ENCODE measurements around the gene CAPN11.

DNA sequence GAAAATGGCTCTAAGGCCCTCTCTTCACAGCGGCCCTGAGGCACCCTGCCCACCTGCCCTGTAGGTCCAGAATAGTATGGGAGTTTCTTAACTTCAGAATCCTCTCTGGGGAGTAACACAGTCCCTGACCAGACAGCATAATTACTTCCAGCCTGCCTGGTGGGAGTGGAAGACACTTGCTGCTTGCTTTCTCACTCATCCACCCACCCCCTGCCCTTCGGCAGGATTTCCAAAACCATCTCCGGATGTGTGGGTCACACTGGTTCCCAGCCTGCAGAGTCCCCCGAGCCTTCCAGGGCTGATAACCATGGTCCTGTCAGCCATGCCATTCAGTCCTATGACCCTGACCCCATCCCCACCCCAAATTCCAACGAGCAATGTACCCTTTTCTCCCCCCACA lies 70.2 kb downstream of the CAPN11 start:
- TF ChIP-seq, protein P1, sequence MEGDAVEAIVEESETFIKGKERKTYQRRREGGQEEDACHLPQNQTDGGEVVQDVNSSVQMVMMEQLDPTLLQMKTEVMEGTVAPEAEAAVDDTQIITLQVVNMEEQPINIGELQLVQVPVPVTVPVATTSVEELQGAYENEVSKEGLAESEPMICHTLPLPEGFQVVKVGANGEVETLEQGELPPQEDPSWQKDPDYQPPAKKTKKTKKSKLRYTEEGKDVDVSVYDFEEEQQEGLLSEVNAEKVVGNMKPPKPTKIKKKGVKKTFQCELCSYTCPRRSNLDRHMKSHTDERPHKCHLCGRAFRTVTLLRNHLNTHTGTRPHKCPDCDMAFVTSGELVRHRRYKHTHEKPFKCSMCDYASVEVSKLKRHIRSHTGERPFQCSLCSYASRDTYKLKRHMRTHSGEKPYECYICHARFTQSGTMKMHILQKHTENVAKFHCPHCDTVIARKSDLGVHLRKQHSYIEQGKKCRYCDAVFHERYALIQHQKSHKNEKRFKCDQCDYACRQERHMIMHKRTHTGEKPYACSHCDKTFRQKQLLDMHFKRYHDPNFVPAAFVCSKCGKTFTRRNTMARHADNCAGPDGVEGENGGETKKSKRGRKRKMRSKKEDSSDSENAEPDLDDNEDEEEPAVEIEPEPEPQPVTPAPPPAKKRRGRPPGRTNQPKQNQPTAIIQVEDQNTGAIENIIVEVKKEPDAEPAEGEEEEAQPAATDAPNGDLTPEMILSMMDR (IDR thresholded peaks at IDR 0.05 in 4 of 5, conservative IDR thresholded peaks at IDR 0.05 in 1 of 5) = no peak
- no peak for TF ChIP-seq POLR2A (IDR thresholded peaks at IDR 0.05)

Measured in gastrocnemius medialis (tissue), 4 donors.